VCaP (cell line): ENCODE results near the gene SPATA9.

ENCODE experiments used
- H3K27ac ChIP-seq: fragments of 450-650 bp; 2 replicates; pipeline ENCODE4 v1.5.1; 2017
- TF ChIP-seq, protein P1 (sequence below): fragments of 450-650 bp; conservative IDR thresholded peaks from 2 replicates; pipeline ENCODE4 v1.5.1; 2017; ENCODE audit warnings: mild to moderate bottlenecking, moderate library complexity

SPATA9 gene

DNA sequence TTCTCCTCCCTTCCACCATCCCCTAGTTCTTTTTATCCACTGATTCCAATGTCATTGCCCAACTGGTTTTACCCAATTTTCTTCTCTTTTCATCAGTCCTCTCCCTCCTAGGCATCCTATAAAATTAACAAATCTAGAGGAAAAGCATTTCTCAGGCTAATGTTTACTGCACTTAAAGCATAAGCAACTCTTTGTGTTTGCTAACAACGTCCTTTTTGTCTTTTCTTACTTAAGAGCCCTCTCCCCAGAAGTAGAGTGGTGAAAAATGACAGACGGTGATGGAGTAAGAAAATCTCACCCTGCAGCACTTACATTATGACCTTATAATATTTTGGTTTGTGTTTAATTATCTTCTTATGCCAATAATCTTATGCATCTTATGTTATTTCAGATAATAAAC lies 1.6 kb upstream of the SPATA9 start:
- H3K27ac ChIP-seq = no peak overlapping the region
- TF ChIP-seq, protein P1, sequence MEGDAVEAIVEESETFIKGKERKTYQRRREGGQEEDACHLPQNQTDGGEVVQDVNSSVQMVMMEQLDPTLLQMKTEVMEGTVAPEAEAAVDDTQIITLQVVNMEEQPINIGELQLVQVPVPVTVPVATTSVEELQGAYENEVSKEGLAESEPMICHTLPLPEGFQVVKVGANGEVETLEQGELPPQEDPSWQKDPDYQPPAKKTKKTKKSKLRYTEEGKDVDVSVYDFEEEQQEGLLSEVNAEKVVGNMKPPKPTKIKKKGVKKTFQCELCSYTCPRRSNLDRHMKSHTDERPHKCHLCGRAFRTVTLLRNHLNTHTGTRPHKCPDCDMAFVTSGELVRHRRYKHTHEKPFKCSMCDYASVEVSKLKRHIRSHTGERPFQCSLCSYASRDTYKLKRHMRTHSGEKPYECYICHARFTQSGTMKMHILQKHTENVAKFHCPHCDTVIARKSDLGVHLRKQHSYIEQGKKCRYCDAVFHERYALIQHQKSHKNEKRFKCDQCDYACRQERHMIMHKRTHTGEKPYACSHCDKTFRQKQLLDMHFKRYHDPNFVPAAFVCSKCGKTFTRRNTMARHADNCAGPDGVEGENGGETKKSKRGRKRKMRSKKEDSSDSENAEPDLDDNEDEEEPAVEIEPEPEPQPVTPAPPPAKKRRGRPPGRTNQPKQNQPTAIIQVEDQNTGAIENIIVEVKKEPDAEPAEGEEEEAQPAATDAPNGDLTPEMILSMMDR = no peak

DNA sequence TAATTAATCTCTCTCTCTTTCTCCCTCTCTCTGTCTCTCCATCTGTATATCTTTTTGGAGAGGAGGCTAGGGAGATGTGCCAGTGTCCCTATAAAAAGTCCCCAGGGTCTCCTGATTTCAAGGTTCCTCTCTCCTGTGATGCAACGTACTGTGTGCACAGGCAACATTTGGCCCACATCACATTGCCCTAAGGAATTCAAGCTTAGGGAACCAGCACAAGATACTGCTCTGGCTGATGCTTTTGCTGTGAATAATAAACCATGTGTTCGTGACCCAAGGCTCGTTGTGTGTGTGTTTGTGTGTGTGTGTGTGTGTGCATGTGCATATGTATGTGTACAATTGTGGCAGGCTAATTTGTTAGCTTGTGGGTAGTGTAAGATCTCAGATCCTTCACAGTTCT lies 9.7 kb downstream of the SPATA9 start:
- peak overlapping the region; percentile 16; the same call in 1 of the 2 replicates for H3K27ac ChIP-seq
- TF ChIP-seq, protein P1 = no peak

DNA sequence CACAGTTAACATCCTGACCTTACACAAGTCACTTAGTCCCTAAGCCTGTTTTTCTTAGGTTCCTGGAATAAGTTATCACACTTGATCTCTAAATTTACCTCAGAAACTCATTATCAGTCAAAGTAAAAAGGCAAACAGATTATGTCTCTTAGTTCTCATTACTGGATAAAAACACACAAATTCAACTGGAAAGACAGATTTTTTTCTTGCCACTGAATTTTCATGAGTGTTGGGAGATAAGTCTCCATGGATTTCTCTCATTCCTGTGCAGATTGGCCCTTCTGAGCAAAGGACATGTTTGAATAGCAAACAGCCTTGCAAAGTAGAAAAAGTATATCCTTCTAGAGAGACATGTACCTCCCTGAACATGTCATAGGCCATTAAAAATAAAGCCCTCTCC lies 10.2 kb downstream of the SPATA9 start:
- TF ChIP-seq, protein P1 = no peak
- H3K27ac ChIP-seq = peak overlapping the region; percentile 16; the same call in 1 of the 2 replicates

DNA sequence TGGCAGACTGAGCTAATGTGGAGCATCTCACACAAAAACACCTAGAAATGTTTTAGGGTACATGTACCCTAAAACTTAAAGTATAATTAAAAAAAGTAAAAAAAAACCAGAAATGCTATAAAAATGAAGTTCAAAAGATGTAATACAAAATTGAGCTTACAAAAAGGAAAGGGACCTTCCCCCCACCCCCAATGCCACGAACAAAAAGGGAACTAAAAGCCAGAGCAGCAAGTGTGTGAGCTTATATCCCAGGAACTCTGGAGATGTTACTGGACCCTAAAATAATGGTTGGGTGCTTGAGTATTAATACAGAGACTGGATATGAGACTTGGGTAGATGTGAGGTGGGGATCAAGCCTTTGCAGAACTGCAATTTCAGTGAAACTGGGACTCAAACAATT lies 11.0 kb downstream of the SPATA9 start:
- no peak overlapping the region for H3K27ac ChIP-seq
- TF ChIP-seq, protein P1 = no peak

DNA sequence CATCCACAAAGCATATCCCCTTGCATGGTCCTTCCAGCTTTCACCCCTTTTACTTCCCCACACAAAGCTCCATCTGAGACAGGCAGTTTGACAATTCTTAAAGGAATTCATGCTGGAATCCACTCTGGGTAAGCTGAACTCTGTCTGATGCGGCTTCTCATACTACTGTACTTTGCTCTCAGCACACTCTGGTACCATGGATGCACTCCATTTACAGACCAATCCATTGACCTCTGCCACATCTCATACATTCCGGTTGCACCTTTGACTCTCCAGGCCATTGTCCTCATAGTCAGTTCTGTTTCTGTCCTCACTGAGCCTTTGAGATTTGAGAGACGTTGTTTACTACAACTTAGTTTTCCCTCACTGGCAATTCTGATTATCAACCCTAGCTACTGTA lies 12.2 kb downstream of the SPATA9 start:
- TF ChIP-seq, protein P1 = no peak
- H3K27ac ChIP-seq = no peak overlapping the region

DNA sequence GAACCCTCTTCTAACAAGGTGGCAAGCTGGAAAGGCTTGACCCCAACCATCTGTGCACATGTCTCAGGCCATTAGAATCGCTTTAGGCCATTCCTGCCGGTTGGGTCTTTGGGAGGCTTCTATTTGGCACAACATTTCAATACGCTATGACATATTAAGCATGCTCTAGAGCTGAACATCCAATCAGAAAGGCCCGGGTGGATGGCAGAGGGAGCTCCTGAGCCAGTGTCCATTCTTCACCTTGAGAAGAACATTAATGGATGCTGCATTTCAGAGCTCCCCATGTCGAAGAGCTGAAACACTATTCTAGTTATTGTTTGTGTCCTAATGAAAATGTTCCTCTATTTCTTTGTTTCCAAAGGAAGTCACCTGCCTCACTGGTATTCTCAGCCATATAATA lies 12.8 kb downstream of the SPATA9 start:
- no peak overlapping the region for H3K27ac ChIP-seq
- TF ChIP-seq, protein P1 = no peak

DNA sequence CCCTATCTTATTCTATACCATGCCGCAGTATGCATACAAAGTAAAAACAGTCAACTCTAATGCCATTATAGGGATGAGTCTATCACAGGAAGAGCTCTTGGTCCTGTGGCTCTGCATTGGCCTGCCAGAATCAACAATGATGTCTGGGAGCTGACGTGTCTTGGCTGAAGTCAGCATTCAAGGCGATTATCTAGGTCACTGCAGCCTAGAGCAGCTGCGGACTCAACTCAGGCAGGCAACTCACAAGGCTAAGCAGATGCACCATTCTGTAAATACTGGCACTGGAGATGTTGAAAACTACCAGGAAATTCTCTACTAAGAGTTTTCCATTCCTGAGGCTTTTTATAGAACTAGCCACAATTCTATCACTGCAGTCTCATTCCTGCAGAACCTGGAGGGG lies 13.3 kb downstream of the SPATA9 start:
- H3K27ac ChIP-seq = no peak overlapping the region

More for the DNA sequence above, 13.3 kb downstream of the SPATA9 start:
- TF ChIP-seq, protein P1 = no peak
